Measurements from ENCODE around the gene CBL. TPM values are rescaled to one million over a fixed set of nuclear protein-coding genes. Genes with fewer than 3 reads are reported as not detected.

The CBL gene
- polyA plus RNA-seq, 3 donors: 7.6 to 24.0 (median 23.1) TPM

- no peak overlapping the region for H3K4me3 ChIP-seq (replicated peaks in 1 of 3; ENCODE audit: low read depth in 2 of 3, low read length in 3 of 3)
- DNase-seq: no peak
- no peaks in the 10 kb centered on the region for H3K9me3 ChIP-seq (replicated peaks in 1 of 2; ENCODE audit: control insufficient read depth in 1 of 2, insufficient read depth in 1 of 2, low read length in 2 of 2)
- no peak overlapping the region for H3K4me2 ChIP-seq (replicated peaks; ENCODE audit: extremely low read depth, low read length, poor library complexity, severe bottlenecking)
- H2AFZ ChIP-seq (ENCODE audit: insufficient read depth, low read depth, low read length, poor library complexity, severe bottlenecking): no peak overlapping the region
- 0% methylated on average over 1 of the region's 3 CpGs for WGBS (ENCODE audit: insufficient coverage)
- H3K79me2 ChIP-seq (ENCODE audit: insufficient read depth, low read length): peaks cover 100% of the 10 kb centered on the region
- Mint-ChIP-seq H3K4me3 (no peak overlapping the region), H3K27ac (peak overlapping the region in 5 of 7 donors; percentile 13 to 72 (median 40)), H3K4me1 (peaks cover 20% of the 10 kb centered on the region), H3K36me3 (peaks cover 41 to 58% of the 10 kb centered on the region in 2 donors), H3K9me3 (peaks cover 0 to 2% (median 0%) of the 10 kb centered on the region in 7 donors), H3K27me3 (ENCODE audit: low read depth in 3 of 3) (no peaks in the 10 kb centered on the region)
- peaks cover 26 to 48% of the 10 kb centered on the region in 2 donors for H3K36me3 ChIP-seq (replicated peaks in 1 of 2; ENCODE audit: control insufficient read depth in 1 of 2, insufficient read depth in 2 of 2, low read length in 2 of 2)
- peaks cover 100% of the 10 kb centered on the region for H4K20me1 ChIP-seq (ENCODE audit: insufficient read depth, low read length)
- H3K4me1 ChIP-seq (ENCODE audit: control insufficient read depth in 1 of 2, insufficient read depth in 2 of 2, low read length in 2 of 2): no peaks in the 10 kb centered on the region
- no peaks in the 10 kb centered on the region for H3K27me3 ChIP-seq (ENCODE audit: control insufficient read depth in 2 of 2, insufficient read depth in 2 of 2, low read length in 2 of 2)
- intact Hi-C loops (cut with micrococcal nuclease): no loop called here
- peak overlapping the region in 1 of 2 donors; percentile 46 for H3K27ac ChIP-seq (ENCODE audit: low read depth in 1 of 2, low read length in 2 of 2)
- no peak for TF ChIP-seq CTCF (IDR thresholded peaks at IDR 0.05)
- no peak overlapping the region for H3K9ac ChIP-seq (ENCODE audit: insufficient read depth, low read length, poor library complexity, severe bottlenecking)
Measured at GRCh38 chr11:119229288-119229672, 23.1 kb downstream of the CBL start.

- no peaks in the 10 kb centered on the region for H3K9me3 ChIP-seq (replicated peaks in 1 of 2; ENCODE audit: control insufficient read depth in 1 of 2, insufficient read depth in 1 of 2, low read length in 2 of 2)
- no peak for TF ChIP-seq CTCF (IDR thresholded peaks at IDR 0.05)
- no peak overlapping the region for H3K9ac ChIP-seq (ENCODE audit: insufficient read depth, low read length, poor library complexity, severe bottlenecking)
- Mint-ChIP-seq H3K36me3 (peaks cover 45 to 58% of the 10 kb centered on the region in 2 donors), H3K27me3 (ENCODE audit: low read depth in 3 of 3) (no peaks in the 10 kb centered on the region), H3K27ac (peak overlapping the region in 3 of 7 donors; percentile 31 to 60 (median 53)), H3K9me3 (no peaks in the 10 kb centered on the region), H3K4me1 (peaks cover 17% of the 10 kb centered on the region), H3K4me3 (no peak overlapping the region)
- H3K36me3 ChIP-seq (replicated peaks in 1 of 2; ENCODE audit: control insufficient read depth in 1 of 2, insufficient read depth in 2 of 2, low read length in 2 of 2): peaks cover 28 to 48% of the 10 kb centered on the region in 2 donors
- WGBS (ENCODE audit: insufficient coverage): no CpG with 5 or more reads among the region's 4 CpGs
- no peak overlapping the region for H3K4me2 ChIP-seq (replicated peaks; ENCODE audit: extremely low read depth, low read length, poor library complexity, severe bottlenecking)
- no peak overlapping the region for H3K27ac ChIP-seq (ENCODE audit: low read depth in 1 of 2, low read length in 2 of 2)
- H3K4me3 ChIP-seq (replicated peaks in 1 of 3; ENCODE audit: low read depth in 2 of 3, low read length in 3 of 3): no peak overlapping the region
- H3K79me2 ChIP-seq (ENCODE audit: insufficient read depth, low read length): peaks cover 100% of the 10 kb centered on the region
- no peak for DNase-seq
- no peaks in the 10 kb centered on the region for H3K27me3 ChIP-seq (ENCODE audit: control insufficient read depth in 2 of 2, insufficient read depth in 2 of 2, low read length in 2 of 2)
- H4K20me1 ChIP-seq (ENCODE audit: insufficient read depth, low read length): peaks cover 100% of the 10 kb centered on the region
- intact Hi-C loops (cut with micrococcal nuclease): no loop called here
- no peaks in the 10 kb centered on the region for H3K4me1 ChIP-seq (ENCODE audit: control insufficient read depth in 1 of 2, insufficient read depth in 2 of 2, low read length in 2 of 2)
- no peak overlapping the region for H2AFZ ChIP-seq (ENCODE audit: insufficient read depth, low read depth, low read length, poor library complexity, severe bottlenecking)
Measured at GRCh38 chr11:119229741-119230140, 23.6 kb downstream of the CBL start.

Measured in CD14-positive monocyte (primary cell).